T-helper 1 cell treated with Interleukin-12 subunit alpha and Interleukin-12 subunit beta and Interleukin-4 antibody, amounts not matched to agents 30 ng/mL and 1 ng/mL, for 36 hours (primary cell): ENCODE data around the gene RXFP2. TPM values are rescaled to one million over a fixed set of nuclear protein-coding genes. Genes with fewer than 3 reads are reported as not detected.

Experiments
- intact Hi-C: fragments of 100-400 bp; cut with micrococcal nuclease; formaldehyde crosslinking; loops from one replicate; pipeline ENCODE4 v1.15.1; 2024
- total RNA-seq: library from RNA; stranded (reverse); gene quantifications from 2 replicates; pipeline ENCODE4 v1.2.3, GENCODE V29; 2022

Gene RXFP2
- not detected in 2 replicates for total RNA-seq

- intact Hi-C loops = no loop called here
These were observed at the start of gene RXFP2 for GRCh38 chr13:31739226-31739625. Gene RXFP2, plus strand, starts transcription at chr13:31739526. Its CDS starts 87 bp downstream, at chr13:31739613.

GRCh38 chr13:31697290-31697689 is 42.0 kb upstream of the RXFP2 start:
- intact Hi-C loops = no loop called here

GRCh38 chr13:31699650-31700049 is 39.7 kb upstream of the RXFP2 start:
- intact Hi-C loops = no loop called here

GRCh38 chr13:31703780-31704179 is 35.5 kb upstream of the RXFP2 start:
- intact Hi-C loops = no loop called here

- intact Hi-C loops = no loop called here
These were observed 33.2 kb upstream of the RXFP2 start for GRCh38 chr13:31706105-31706504.

GRCh38 chr13:31717583-31717982 is 21.7 kb upstream of the RXFP2 start:
- intact Hi-C loops = no loop called here

- intact Hi-C loops = no loop called here
These were observed 20.1 kb upstream of the RXFP2 start for GRCh38 chr13:31719214-31719613.

- intact Hi-C loops = no loop called here
These were observed 16.7 kb upstream of the RXFP2 start for GRCh38 chr13:31722673-31723072.

- intact Hi-C loops = no loop called here
These were observed 13.5 kb upstream of the RXFP2 start for GRCh38 chr13:31725841-31726240.

- intact Hi-C loops = no loop called here
These were observed 7.4 kb upstream of the RXFP2 start for GRCh38 chr13:31731921-31732320.

- intact Hi-C loops = no loop called here
These were observed 6.3 kb upstream of the RXFP2 start for GRCh38 chr13:31733066-31733465.

GRCh38 chr13:31733647-31734046 is 5.7 kb upstream of the RXFP2 start:
- intact Hi-C loops = no loop called here

- intact Hi-C loops = loop anchor here (1.0 to 5.0 kb wide), 5 partner anchors 140 to 580 kb away; partner anchors contain the start of gene HSPH1
These were observed 2.9 kb downstream of the RXFP2 start for GRCh38 chr13:31742097-31742734.

GRCh38 chr13:31747291-31747690 is 8.0 kb downstream of the RXFP2 start:
- intact Hi-C loops = no loop called here

GRCh38 chr13:31747966-31748365 is 8.6 kb downstream of the RXFP2 start:
- intact Hi-C loops = no loop called here

- intact Hi-C loops = no loop called here
These were observed 10.6 kb downstream of the RXFP2 start for GRCh38 chr13:31749929-31750328.

- intact Hi-C loops = no loop called here
These were observed 15.9 kb downstream of the RXFP2 start for GRCh38 chr13:31755211-31755610.

- intact Hi-C loops = no loop called here
These were observed 16.5 kb downstream of the RXFP2 start for GRCh38 chr13:31755803-31756212.

GRCh38 chr13:31756346-31756745 is 17.0 kb downstream of the RXFP2 start:
- intact Hi-C loops = no loop called here

- intact Hi-C loops = no loop called here
These were observed 22.6 kb downstream of the RXFP2 start for GRCh38 chr13:31761951-31762350.

- intact Hi-C loops = no loop called here
These were observed 25.2 kb downstream of the RXFP2 start for GRCh38 chr13:31764556-31764955.

GRCh38 chr13:31765138-31765785 is 25.9 kb downstream of the RXFP2 start:
- intact Hi-C loops = no loop called here
